ENCODE results near the gene SLC24A3. TPM values are rescaled to one million over a fixed set of nuclear protein-coding genes. Genes with fewer than 3 reads are reported as not detected.

Gene SLC24A3
- polyA plus RNA-seq, 1 experiment: 1.7 TPM

- H3K4me3 ChIP-seq (ENCODE audit: low read depth, low read length): no peak overlapping the region
- POLR2A ChIA-PET: interaction anchor here (0.6 kb wide), 1 partner anchor 174 kb away, joined by 3 read pairs; no protein-coding TSS in a partner anchor
- CTCF ChIA-PET: no interaction called here
- no peaks in the 10 kb centered on the region for H3K27me3 ChIP-seq (ENCODE audit: control insufficient read depth, insufficient read depth, low read length)
- DNase-seq (ENCODE audit: low read depth): no peak
- TF ChIP-seq CTCF (IDR thresholded peaks at IDR 0.05; ENCODE audit: insufficient read depth, low read depth, low read length): no peak
- no peaks in the 10 kb centered on the region for H3K36me3 ChIP-seq (ENCODE audit: control insufficient read depth, insufficient read depth, low read length)
Observed at GRCh38 chr20:19387251-19387650, 174.8 kb downstream of the SLC24A3 start.

GRCh38 chr20:19392344-19393130 is 180.1 kb downstream of the SLC24A3 start:
- Histone ChIP-seq H3K27me3 (ENCODE audit: control insufficient read depth, insufficient read depth, low read length) (no peaks in the 10 kb centered on the region), H3K4me3 (ENCODE audit: low read depth, low read length) (no peak overlapping the region), H3K36me3 (ENCODE audit: control insufficient read depth, insufficient read depth, low read length) (no peaks in the 10 kb centered on the region)
- ChIA-PET POLR2A (no interaction called here), CTCF (no interaction called here)
- TF ChIP-seq CTCF (IDR thresholded peaks at IDR 0.05; ENCODE audit: insufficient read depth, low read depth, low read length): no peak
- no peak for DNase-seq (ENCODE audit: low read depth)

- TF ChIP-seq CTCF (IDR thresholded peaks at IDR 0.05; ENCODE audit: insufficient read depth, low read depth, low read length): no peak
- ChIA-PET CTCF (no interaction called here), POLR2A (no interaction called here)
- H3K36me3 ChIP-seq (ENCODE audit: control insufficient read depth, insufficient read depth, low read length): no peaks in the 10 kb centered on the region
- no peak overlapping the region for H3K4me3 ChIP-seq (ENCODE audit: low read depth, low read length)
- DNase-seq (ENCODE audit: low read depth): no peak
- no peaks in the 10 kb centered on the region for H3K27me3 ChIP-seq (ENCODE audit: control insufficient read depth, insufficient read depth, low read length)
Observed at GRCh38 chr20:19396460-19397081, 184.1 kb downstream of the SLC24A3 start.

GRCh38 chr20:19397226-19397625 is 184.8 kb downstream of the SLC24A3 start:
- H3K27me3 ChIP-seq (ENCODE audit: control insufficient read depth, insufficient read depth, low read length): no peaks in the 10 kb centered on the region
- TF ChIP-seq CTCF (IDR thresholded peaks at IDR 0.05; ENCODE audit: insufficient read depth, low read depth, low read length): no peak
- DNase-seq (ENCODE audit: low read depth): no peak
- no peak overlapping the region for H3K4me3 ChIP-seq (ENCODE audit: low read depth, low read length)
- H3K36me3 ChIP-seq (ENCODE audit: control insufficient read depth, insufficient read depth, low read length): no peaks in the 10 kb centered on the region
- ChIA-PET CTCF (no interaction called here), POLR2A (no interaction called here)

- POLR2A ChIA-PET: no interaction called here
- TF ChIP-seq CTCF (IDR thresholded peaks at IDR 0.05; ENCODE audit: insufficient read depth, low read depth, low read length): no peak
- H3K27me3 ChIP-seq (ENCODE audit: control insufficient read depth, insufficient read depth, low read length): no peaks in the 10 kb centered on the region
- CTCF ChIA-PET: no interaction called here
- no peaks in the 10 kb centered on the region for H3K36me3 ChIP-seq (ENCODE audit: control insufficient read depth, insufficient read depth, low read length)
- DNase-seq (ENCODE audit: low read depth): no peak
- no peak overlapping the region for H3K4me3 ChIP-seq (ENCODE audit: low read depth, low read length)
Observed at GRCh38 chr20:19397666-19398065, 185.2 kb downstream of the SLC24A3 start.

Data from BJ (cell line).